Mesenteric fat pad (tissue), 1 donor: ENCODE results near the gene AKAP9. TPM values are rescaled to one million over a fixed set of nuclear protein-coding genes. Genes with fewer than 3 reads are reported as not detected.
A peak's percentile ranks its signal among the peaks of the same experiment; 100 is the strongest.
"Not testable (repeated sequence)": the region's sequence is repeated elsewhere in the genome, so short reads cannot be mapped to it uniquely, and the experiment has no call there.

Experiments used
- DNase-seq: peaks from one replicate; pipeline ENCODE4 v3.0.0-alpha.2; 2020; ENCODE audit warnings: low spot score
- long read RNA-seq: library from polyadenylated mRNA; unstranded; transcript quantifications from one replicate; pipeline ENCODE4 v2.0.0, GENCODE V29; 2020
- total RNA-seq: library from RNA; stranded (reverse); fragmentation: NEBNext Ultra II Directional; extraction: Animal tissue kit (Norgen Biotek cat#: 25700); gene quantifications from one replicate; pipeline ENCODE4 v1.2.1, GENCODE V29; 2021
- donor health status: DM: yes; HTN: yes; CAD: no.

The AKAP9 gene
- 42.6 TPM for total RNA-seq
- long read RNA-seq, transcript AKAP9-205 (7 exons, 1,356 nt): major isoform, 21 of 87 reads
- long read RNA-seq, partial matches to known transcripts: 41 of 87 reads
- long read RNA-seq, other reads (novel, unspliced or antisense): 25 of 87 reads

DNA sequence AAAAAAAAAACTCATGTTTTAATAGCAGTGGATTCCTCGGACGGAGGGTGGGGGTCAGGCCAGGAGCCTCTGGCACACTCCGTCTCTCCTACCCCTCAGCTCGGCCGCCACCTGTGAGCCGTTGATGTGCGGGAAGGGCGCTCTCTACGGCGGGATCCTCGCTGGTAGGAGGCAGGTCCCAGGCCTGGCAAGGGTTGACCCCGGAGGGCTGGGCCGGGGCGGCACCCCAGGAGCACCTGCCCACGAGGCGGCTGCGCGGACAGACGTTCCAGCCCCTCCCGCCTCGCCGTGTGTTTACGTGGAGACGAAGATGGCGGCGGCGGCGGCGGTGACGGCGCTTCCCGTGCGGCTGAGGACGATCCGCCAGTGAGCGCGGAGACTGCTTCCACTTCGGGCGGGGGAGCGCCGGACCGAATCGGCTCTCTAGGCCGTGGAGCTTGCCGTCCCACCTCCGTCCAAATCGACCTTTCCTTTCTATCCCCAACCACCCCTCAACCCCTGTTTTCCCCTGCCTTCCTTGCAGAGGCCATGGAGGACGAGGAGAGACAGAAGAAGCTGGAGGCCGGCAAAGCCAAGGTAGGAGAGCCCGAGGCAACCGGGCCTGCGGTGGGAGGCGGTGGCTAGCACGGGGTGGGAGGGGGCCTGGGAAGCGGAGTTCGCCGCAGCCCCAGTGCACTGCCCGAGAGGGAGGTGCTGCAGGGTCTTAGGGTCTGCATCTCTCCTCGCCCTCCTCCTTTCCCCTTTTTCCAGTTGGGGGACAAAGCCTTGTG lies at the start of gene AKAP9:
Gene AKAP9 (plus strand): TSS at position 291 of the 770 bp plus-strand sequence. CDS start 238 bp downstream, at position 529.
- DNase-seq: peak; percentile 96

DNA sequence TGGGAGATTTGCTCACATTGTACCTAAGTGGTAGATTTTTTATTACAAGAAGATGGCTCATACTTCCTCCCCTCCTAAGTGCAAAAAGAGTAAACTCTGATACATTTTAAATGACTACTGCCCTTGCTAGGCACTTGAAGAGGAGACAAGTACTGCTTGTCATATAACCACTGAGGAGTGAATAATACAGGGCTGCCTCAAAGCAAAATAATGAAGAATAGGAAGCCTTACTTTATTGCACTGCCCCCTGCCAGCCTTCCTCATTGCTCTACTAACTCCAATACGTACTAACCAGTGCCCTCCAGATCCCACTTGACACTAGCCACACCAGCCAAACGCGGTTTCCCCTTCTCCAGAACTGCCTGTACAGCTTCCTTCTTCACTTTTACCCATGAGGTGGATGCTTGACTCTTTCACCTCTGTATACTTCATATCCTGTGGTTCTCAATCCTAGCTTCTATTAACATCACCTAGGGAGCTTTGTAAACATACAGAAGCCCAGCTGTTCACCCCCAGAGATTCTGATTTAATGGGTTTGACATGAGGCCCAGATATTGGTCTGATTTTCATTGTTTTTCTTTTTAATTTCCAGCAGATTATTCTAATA lies 48.5 kb upstream of the AKAP9 start:
- no peak for DNase-seq

DNA sequence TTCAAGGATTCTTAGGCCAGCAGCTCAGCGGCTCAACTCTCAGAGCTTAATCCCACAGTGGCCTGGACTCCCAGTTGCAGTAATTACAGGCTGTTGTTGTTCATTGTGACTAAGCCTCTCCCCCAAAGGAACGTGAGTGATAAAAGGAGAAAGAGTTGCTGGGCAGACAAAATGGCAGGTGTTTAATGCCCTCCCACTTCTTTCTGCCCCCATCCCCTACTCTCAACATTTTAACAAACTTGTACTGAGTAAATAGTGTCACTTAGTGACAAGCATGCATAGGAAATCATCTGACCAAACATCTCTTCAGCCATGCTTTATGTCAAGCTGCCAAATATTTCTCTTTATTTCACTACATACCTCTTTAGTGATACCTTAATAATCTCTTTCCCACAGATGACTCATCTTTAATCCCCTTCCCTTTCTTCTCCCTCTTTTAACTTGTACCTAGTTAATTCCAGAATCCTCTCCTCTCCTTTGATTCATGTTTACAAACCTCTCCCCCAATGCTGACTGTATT lies 47.8 kb upstream of the AKAP9 start:
- no peak for DNase-seq

DNA sequence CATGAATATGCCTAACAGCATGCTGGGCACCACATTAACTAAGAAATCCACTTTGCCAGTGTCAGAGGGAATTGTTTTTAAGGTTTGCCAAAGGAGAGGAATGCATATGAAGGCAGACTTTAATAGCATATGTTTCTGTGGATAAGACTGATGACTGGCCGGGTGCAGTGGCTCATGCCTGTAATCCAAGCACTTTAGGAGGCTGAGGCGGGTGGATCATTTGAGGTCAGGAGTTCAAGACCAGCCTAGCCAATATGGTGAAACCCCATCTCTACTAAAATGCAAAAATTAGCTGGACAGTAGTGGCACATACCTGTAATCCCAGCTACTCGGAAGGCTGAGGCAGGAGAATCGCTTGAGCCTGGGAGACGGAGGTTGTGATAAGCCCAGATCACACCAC lies 47.0 kb upstream of the AKAP9 start:
- DNase-seq: not testable (repeated sequence)

DNA sequence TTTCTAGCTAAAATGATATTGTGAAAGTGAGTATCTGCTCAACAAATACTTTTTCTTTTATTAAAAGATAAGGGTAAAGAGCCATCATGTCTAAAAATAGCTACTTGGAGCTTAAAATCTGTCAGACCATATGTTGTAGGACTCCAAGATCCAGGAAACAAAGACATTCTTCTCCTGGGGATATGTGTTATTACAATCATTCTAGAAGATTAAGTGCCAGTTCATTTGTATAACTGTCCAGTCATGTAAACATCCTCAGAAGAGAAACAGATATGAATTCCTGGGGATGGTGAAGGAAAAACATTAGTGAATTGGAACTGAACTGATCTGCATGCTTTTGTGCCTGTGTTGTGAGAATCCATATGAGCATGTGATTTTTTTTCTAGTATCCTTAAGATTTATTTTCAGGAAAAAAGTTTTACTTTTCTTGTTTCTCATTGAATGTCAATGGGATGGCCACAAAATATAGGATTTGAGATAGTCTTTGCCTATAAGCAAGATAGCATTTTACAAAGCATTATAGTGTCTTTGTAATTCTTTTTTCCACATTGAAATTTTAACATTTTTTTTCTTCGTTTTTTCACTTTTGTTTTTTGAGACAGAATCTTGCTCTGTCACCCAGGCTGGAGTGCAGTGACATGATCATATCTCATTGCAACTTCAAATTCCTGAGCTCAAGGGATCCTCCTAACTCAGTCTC lies 45.7 kb upstream of the AKAP9 start:
- no peak for DNase-seq

DNA sequence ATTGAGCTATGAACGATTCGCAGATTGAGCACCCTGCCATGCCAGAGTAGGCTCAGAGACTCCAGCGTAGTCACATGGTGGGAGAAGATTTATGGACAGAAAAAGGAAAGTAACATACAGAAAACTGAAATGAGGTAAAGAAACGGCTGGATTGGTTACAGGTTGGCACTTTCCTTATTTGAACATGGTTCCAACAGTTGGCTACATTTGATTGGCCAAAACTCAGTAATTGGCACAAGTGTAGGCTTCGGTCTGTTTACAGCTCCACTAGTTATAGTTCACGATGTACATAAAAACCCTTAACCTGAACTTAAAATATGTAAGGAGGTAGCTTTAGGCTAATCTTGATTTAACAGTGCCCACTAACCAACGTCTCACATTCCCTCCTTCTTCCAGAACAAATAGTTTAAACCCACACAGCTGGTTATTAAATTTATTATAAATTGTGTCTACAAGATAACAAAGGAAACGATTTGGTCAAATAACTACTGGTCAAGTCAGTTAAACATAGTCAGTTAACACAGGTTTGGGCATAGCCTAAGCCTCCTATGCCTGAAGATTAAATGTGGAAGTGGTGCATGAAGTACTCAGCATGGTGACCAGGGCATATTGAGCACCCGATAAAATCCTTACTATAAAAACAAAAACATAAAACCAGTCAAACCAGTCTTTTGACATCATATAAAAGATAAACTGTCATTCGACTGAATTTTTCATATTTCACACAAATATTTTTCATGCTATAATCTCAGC lies 42.2 kb upstream of the AKAP9 start:
- no peak for DNase-seq

DNA sequence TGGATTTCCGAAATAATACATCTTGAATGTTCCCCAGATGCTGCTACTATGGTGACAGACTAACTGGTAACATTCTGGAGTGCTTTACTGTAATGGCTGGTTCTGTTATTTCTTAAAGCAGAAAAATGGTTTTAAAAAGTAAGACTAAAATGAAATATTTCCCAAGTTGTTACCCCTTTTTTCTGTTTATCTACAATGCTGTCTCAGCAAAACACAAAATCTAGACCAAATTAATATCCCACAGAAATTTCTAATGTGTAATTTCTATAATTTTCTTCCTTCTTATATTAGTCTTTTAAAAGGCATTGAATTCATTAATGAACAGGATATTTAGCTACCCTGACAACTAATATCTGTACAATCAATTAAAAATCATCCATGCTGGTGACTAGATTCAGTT lies 41.1 kb upstream of the AKAP9 start:
- DNase-seq: no peak

DNA sequence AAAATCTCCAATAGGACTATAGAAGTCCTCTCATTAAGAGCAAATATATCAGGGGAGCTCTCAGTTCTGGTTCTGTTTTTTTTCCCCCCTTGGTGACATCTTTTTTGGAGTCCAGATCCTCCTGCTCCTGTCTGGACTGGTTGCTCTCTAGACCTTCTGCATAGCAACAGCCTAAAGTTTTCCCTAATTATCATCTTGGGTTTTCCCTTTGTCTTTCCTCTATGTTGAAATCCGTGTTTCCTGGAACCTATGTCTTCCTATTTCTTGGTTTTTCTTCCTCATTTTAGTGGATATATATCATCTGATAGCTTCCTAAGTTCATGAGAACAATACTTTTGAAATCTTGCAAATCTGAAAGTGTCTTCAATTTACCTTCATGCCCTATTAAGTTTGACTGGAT lies 30.5 kb upstream of the AKAP9 start:
- DNase-seq: no peak

DNA sequence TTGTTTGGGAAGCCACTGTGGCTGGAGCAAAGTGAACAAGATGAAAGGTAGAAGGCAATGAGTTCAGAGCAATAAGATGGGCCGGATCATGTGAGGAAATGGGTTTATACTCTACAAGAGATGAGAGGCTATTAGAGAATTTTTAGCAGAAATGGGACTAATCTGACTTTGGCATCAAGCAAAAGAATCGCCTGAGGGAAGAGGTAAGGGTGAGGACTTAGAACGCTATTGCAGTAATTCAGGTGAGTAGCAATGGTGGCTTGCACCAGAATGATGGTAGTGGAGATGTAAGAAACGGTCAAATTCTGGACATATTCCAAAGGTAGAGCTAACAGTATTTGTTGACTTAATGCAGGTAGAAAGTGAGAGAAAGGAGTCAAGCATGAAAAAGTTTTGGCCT lies 29.5 kb upstream of the AKAP9 start:
- DNase-seq: no peak

DNA sequence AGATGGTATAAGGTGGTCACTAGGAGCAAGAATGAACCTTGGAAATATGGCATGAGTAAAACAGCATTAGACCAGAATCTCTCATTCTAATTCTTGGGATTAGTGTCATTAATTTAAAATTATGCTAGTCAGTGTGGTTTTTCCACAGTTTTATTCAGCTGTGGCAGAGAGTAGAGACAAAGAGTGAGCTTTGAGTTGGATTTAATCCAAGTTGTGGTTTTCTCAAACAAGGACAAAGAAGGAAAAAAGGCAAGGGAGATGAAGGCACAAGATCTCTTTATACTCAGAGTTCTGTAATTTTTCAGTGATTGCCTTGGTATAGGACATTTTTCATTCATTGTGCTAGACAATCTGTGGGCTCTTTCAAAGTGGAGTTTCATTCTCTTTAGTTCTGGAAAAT lies 28.2 kb upstream of the AKAP9 start:
- DNase-seq: no peak

DNA sequence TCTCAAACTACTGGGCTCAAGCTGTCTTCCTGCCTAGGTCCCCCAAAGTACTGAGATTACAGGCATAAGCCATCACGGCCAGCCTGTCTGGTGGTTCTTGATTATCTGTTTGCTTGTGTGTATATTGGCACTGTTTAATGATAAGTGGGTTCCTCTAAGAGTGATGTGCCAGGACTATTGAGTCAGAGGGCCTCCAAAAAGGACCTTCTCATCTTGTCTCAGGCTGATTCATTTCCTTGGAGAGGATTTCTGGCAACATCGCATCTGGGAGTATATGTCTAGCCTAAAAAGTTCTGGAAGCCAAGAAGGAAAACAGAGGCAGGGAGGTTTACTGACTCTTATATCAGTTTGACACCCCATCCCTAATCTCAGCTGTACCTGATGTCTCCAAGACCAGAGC lies 27.1 kb upstream of the AKAP9 start:
- DNase-seq: no peak

DNA sequence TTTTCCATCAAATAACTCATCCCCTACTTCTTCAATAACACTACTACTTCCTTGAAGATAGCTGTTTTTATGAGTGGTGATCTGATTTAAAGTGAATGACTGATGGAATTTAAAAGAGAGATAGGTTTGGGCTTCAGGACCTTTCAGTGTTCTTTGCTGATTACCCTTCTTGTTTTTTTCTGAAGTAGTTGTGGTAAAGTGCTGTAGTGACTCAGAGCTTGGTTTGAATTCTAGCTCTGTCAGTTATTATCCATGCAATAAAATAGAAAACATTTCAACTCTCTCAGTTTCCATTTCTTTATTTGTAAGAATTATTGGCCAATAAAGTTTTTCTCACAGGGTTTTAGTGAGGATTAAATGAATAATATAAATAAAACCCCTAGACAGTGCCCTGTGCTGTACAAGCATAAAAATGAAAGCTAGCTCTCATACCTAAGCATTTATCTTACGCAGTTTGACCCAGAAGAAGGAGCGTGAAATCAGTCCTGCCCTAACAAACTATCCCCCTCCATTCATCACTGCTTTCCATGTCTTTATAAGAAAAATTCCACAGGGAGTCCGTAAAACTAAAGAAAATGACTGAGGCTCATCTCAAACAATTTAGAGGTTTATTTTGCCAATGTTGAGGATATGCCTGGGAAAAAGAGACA lies 25.1 kb upstream of the AKAP9 start:
- no peak for DNase-seq

DNA sequence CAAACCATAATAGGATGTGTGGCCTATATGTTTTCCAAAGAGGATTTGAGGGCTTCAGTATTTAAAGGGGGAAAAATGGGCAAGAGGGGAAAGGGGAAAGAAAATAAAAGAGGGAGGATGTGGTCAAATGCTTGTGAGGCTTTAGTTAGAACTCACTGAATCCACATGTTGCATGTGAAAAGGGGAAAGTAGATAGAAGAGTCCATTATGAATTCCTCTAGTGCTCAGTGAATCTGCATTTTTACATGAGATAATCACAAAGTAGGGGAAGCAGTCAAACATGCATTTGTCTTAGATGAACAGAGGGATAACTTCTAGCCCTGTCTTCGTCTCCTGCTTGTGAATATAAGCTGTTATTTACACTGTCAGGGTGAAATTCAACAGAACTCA lies 24.6 kb upstream of the AKAP9 start:
- no peak for DNase-seq

DNA sequence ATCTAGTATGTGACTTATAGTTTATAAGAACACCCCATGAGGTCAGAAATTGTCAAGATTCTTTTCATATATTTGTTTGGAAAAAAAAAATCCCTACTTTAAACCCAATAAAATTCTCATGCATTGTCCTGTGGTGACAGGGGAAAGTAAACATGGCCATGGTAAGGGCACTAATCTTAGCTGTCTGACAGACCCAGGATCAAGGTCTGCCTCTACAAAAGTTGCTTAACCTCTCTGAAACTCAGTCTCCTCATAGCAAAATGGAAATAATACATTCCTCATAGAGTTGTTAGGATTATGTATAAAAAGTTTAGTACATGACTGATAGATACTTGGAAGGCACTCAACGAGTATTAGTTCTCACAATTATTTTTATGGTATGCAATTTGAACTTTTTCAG lies 22.3 kb upstream of the AKAP9 start:
- no peak for DNase-seq

DNA sequence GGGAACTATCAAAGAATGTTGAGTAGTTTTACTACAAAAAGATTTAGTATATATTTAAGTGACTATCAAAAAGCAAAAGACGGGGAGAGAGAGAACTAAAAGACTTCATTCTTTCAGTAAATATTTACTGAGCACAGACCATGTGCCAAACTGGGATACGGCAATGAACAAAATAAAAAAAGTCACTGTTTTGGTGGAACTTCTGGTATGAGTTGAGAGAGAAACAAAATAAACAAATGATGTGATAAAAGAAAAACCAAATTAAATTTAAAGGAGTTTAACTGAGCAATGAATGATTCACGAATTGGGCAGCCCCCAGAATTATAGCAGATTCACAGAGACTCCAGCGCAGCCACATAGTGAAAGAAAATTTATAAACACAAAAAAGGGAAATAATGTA lies 17.8 kb upstream of the AKAP9 start:
- DNase-seq: no peak

DNA sequence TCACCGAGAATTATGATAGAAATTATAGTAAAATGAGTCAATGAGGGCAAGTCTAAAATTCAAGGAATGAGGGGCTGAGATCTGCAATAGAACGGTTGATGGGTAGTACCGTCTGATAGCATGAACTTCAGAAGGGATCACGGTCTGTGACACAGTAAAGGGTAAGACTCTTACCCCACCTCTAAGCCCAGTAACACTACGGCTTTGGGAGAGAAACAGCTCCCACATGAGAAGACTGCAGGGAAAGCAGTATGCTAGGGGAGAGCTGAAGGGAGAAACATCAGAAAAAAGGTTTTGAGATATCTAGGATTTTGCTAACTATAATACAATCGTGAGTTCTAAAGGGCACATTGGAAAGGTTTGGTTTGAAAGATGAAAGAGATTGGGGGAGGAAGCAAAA lies 12.8 kb upstream of the AKAP9 start:
- no peak for DNase-seq

DNA sequence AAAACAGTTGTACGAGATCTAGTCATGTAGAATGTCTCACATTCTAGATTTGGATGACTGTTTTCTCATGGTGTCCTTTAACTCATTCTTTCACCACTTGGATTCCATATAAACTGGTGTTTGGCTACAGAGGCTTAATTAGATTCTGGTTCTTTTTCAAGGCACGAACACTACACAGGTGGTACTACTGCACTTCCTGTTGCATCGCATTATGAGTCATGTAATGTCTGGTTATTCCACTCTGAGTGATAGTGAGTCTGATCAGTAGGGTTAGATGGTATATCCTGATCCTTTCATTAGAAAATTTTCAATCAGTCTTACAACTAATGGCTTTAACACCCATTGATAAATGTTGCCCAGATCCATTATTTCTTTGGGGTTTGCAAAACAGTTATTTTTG lies 11.2 kb upstream of the AKAP9 start:
- DNase-seq: no peak

DNA sequence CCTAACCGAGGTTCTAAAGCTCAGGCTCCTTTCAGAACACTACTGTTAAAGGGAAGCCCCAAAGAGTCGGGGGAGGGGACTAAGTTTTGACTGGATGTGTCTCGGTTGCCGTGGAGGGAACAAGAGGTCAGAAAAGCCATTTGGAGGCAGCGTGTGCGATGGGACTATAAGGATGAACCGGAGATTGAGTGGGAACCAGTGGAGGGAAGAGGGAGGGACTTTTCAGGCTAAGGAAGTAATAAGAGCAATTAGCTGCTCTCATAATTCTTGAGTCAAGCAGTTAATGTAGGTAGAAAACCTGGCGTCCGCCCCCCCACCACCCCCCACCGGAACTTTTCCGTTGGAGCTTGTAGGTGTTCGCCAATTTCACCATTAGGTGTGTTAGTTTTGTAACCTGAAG lies 491 bp upstream of the AKAP9 start:
- DNase-seq: no peak

DNA sequence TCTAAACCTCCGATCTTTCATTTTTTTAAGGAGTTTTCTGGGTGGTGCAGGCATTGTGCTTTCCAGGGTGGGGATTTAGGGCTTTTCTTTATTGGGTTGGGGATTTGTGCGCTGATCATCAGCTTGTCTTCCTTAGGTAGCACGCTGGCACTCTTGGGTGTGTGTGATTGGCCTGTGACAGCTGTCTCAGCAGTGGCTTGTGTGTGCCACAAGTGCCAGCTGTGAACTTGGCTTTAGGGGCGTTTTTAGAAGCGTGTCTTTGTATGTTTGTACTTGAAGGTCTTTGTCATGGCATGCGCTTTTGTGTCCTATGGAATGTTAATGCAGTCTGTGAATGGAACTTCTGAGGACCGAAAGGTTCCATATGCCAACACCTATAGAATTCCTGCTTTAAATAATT lies 788 bp downstream of the AKAP9 start:
- DNase-seq: no peak

DNA sequence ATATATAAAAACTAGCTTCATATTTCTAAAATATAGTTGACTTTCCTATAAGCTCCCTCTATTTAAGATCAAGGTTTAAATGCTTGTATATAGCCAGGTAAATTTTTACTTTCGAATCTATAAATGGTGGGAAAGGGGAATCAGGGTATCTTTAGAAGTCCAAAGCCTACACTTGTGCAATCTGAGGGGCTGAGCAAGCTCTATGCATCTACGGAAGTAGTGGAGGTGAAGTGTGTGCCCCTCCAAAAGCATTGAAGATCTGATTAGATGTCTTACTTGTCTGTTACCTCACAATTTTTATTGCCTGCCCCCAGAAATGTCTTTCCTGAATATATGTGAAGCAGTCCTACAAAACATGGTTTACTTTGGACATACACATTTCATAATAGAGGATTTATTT lies 1.6 kb downstream of the AKAP9 start:
- DNase-seq: no peak

DNA sequence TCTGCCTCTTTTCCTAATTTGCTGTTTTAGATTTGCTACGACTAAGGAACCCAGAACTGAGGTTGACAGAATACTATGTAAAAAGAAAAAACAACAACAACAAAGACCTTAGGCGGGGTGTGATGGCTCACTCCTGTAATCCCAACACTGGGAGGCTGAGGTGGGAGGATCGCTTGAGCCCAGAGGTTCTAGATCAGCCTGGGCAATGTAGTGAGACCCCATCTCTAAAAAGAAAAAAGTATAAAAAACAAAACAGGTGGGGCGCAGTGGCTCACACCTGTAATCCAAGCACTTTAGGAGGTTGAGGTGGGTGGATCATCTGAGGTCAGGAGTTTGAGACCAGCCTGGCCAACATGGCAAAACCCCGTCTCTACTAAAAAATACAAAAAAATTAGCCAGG lies 4.3 kb downstream of the AKAP9 start:
- not testable (repeated sequence) for DNase-seq
